Osteocyte (in vitro differentiated cells): Measurements from ENCODE around the gene TMEM186. TPM values are rescaled to one million over a fixed set of nuclear protein-coding genes. Genes with fewer than 3 reads are reported as not detected.
"Not testable (repeated sequence)": the region's sequence is repeated elsewhere in the genome, so short reads cannot be mapped to it uniquely, and the experiment has no call there.

Experiments used
- DNase-seq: peaks from one replicate; pipeline ENCODE4 v3.0.0; 2021; ENCODE audit warnings: mixed read lengths; ENCODE audit not compliant: unreplicated experiment; ENCODE audit errors: extremely low spot score
- H3K27ac Mint-ChIP-seq: one replicate; pipeline ENCODE4 v1.8.0; 2021; ENCODE audit warnings: mild to moderate bottlenecking, mixed read lengths; ENCODE audit not compliant: unreplicated experiment
- H3K27me3 Mint-ChIP-seq: one replicate; pipeline ENCODE4 v1.8.0; 2021; ENCODE audit warnings: mixed read lengths; ENCODE audit not compliant: unreplicated experiment
- H3K36me3 Mint-ChIP-seq: one replicate; pipeline ENCODE4 v1.8.0; 2021; ENCODE audit warnings: mixed read lengths; ENCODE audit not compliant: unreplicated experiment
- H3K4me1 Mint-ChIP-seq: one replicate; pipeline ENCODE4 v1.8.0; 2021; ENCODE audit warnings: mixed read lengths; ENCODE audit not compliant: unreplicated experiment
- H3K4me3 Mint-ChIP-seq: one replicate; pipeline ENCODE4 v1.8.0; 2021; ENCODE audit warnings: mild to moderate bottlenecking, moderate library complexity, mixed read lengths; ENCODE audit not compliant: unreplicated experiment
- H3K9me3 Mint-ChIP-seq: one replicate; pipeline ENCODE4 v1.8.0; 2021; ENCODE audit warnings: mixed read lengths; ENCODE audit not compliant: unreplicated experiment
- total RNA-seq: library from RNA; stranded (reverse); gene quantifications from 2 replicates; pipeline ENCODE4 v1.2.1, GENCODE V29; 2021
- TF ChIP-seq, protein P1 (sequence below): fragments of 200-600 bp; sonication (generic); IDR thresholded peaks from 2 replicates; pipeline ENCODE4 v1.5.0; 2021; ENCODE audit warnings: antibody characterized with exemption, mild to moderate bottlenecking, moderate library complexity

The TMEM186 gene
- total RNA-seq, 1 donor from 2014 or later, result 12.1 TPM

GRCh38 chr16:8798174-8798527, 712 bp upstream of the TMEM186 start:
- peak overlapping the region; percentile 98 for H3K4me3 Mint-ChIP-seq
- H3K27me3 Mint-ChIP-seq, result no peaks in the 10 kb centered on the region
- peak overlapping the region; percentile 78 for H3K27ac Mint-ChIP-seq
- TF ChIP-seq, protein P1, sequence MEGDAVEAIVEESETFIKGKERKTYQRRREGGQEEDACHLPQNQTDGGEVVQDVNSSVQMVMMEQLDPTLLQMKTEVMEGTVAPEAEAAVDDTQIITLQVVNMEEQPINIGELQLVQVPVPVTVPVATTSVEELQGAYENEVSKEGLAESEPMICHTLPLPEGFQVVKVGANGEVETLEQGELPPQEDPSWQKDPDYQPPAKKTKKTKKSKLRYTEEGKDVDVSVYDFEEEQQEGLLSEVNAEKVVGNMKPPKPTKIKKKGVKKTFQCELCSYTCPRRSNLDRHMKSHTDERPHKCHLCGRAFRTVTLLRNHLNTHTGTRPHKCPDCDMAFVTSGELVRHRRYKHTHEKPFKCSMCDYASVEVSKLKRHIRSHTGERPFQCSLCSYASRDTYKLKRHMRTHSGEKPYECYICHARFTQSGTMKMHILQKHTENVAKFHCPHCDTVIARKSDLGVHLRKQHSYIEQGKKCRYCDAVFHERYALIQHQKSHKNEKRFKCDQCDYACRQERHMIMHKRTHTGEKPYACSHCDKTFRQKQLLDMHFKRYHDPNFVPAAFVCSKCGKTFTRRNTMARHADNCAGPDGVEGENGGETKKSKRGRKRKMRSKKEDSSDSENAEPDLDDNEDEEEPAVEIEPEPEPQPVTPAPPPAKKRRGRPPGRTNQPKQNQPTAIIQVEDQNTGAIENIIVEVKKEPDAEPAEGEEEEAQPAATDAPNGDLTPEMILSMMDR, result no peak
- H3K4me1 Mint-ChIP-seq, result peaks cover 27% of the 10 kb centered on the region
- no peaks in the 10 kb centered on the region for H3K9me3 Mint-ChIP-seq
- H3K36me3 Mint-ChIP-seq, result peaks cover 7% of the 10 kb centered on the region
- DNase-seq, result no peak

- Mint-ChIP-seq H3K27me3 (no peaks in the 10 kb centered on the region), H3K4me1 (peaks cover 27% of the 10 kb centered on the region), H3K9me3 (no peaks in the 10 kb centered on the region), H3K4me3 (peak overlapping the region; percentile 98), H3K27ac (peak overlapping the region; percentile 78), H3K36me3 (peaks cover 2% of the 10 kb centered on the region)
- TF ChIP-seq, protein P1, result no peak
- no peak for DNase-seq
These were observed 723 bp downstream of the TMEM186 start for GRCh38 chr16:8796469-8797363.

DNA sequence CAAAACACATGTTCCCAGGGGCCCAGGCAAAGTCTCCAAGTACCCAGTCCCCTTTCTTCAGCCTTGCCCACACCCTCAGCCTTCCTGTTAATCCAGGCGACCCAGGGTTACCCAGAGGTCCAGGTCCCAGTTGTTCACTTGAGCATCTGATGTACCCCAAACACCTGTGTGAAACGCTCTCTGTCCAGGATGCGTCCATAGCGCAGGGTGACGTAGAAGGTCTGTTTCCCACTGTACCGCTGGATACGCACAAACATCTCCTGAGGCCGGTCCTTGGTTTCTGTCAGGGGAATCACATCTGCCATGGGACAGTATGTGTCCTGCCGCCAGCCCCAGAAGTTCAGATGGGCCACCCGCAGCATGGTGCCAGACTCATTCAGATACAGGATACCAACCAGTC, 1.6 kb downstream of the TMEM186 start:
- Mint-ChIP-seq H3K36me3 (no peaks in the 10 kb centered on the region), H3K27ac (no peak overlapping the region), H3K9me3 (no peaks in the 10 kb centered on the region), H3K4me1 (peaks cover 25% of the 10 kb centered on the region), H3K4me3 (no peak overlapping the region), H3K27me3 (no peaks in the 10 kb centered on the region)
- DNase-seq, result no peak
- TF ChIP-seq, protein P1, result no peak

GRCh38 chr16:8795091-8795490, 2.3 kb downstream of the TMEM186 start:
- TF ChIP-seq, protein P1, result no peak
- Mint-ChIP-seq H3K4me3 (peak overlapping the region; percentile 14), H3K4me1 (peaks cover 25% of the 10 kb centered on the region), H3K36me3 (no peaks in the 10 kb centered on the region), H3K9me3 (no peaks in the 10 kb centered on the region), H3K27me3 (no peaks in the 10 kb centered on the region), H3K27ac (no peak overlapping the region)
- no peak for DNase-seq

DNA sequence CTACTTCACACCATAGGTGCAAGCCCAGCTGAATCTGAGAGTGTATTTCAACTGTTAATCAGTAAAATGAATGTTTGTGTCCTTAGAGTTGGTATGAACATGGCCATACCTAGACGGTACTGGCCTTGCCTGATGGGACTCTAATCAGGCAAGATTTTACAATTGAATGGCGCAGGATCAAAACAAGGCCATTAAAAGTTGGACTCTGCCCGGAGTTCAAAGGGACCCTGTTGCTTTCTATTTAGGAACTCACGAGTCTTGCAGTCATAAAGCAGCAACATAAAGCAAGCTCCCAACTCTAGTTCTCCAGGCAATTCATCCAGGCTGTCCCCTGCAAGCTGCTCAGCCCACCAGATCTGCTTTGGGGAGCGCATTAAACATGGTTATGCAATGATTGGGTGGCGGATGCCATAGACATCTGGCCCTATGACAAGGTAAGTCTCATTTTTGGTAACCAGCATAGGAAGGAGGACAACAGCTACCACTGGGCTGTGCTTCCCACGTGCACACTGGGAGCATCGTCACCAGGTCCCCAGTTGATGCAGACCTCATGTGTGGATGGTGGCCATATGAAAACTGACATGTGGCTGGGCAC, 8.8 kb downstream of the TMEM186 start:
- Mint-ChIP-seq H3K4me3 (no peak overlapping the region), H3K36me3 (no peaks in the 10 kb centered on the region), H3K27me3 (peaks cover 2% of the 10 kb centered on the region), H3K4me1 (no peaks in the 10 kb centered on the region), H3K27ac (no peak overlapping the region), H3K9me3 (no peaks in the 10 kb centered on the region)
- DNase-seq, result no peak
- TF ChIP-seq, protein P1, result no peak

DNA sequence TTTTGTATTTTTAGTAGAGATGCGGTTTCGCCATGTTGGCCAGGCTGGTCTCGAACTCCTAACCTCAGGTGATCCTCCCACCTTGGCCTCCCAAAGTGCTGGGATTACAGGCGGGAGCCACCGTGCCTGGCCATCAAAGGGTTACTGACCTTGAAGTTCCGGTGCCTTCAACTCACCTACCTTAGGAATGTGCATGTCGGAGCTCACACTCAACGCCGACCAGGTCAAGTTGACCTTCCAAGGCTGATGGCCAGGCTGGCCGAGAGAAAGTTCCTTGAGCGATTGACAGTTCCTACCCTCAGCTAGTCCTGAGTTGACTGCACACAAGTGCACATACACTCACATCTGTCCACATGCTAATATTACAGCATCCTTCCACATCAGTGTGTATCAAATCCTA, 11.1 kb downstream of the TMEM186 start:
- H3K27me3 Mint-ChIP-seq, H3K9me3 Mint-ChIP-seq, H3K36me3 Mint-ChIP-seq, DNase-seq, H3K4me3 Mint-ChIP-seq, H3K27ac Mint-ChIP-seq, H3K4me1 Mint-ChIP-seq: not testable (repeated sequence)
